GM19455 (cell line): ENCODE measurements around the gene PRRX2.
"Not testable (repeated sequence)": the region's sequence is repeated elsewhere in the genome, so short reads cannot be mapped to it uniquely, and the experiment has no call there.

Experiments
- ATAC-seq: cut with Tn5 transposase; IDR thresholded peaks from one replicate; pipeline ENCODE4 v1.9.1; 2021; ENCODE audit not compliant: unreplicated experiment

Gene PRRX2

DNA sequence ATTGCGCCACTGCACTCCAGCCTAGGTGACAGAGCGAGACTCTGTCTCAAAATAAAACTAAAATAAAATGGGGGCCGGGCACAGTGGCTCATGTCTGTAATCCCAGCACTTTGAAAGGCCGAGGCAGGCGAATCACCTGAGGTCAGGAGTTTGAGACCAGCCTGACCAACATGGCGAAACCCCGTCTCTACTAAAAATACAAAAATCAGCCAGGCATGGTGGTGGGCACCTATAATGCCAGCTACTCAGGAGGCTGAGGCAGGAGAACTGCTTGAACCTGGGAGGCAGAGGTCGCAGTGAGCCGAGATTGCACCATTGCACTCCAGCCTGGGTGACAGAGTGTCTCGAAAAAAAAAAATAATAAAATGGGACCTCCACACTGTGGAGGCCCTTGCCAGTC lies 29.1 kb upstream of the PRRX2 start:
- ATAC-seq = not testable (repeated sequence)

DNA sequence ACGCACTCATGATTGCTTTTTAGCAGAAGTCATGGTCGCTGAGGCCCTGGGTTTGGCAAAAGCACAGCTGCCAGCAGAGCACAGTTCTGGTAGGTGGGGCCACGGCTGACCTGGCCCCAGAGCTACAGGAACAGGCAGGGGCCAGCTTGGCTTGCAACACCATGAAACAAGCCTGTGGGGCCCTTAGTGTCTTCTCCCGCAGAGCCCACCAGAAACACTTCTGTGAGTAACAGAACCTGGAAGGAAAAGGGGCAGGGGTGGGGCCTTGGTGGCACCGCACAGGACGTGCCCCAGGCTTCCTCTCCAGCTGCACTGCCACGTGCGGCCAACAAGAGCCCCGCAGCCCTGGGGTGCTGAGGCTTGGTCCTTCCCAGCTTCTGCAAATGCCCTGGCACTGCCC lies 28.3 kb upstream of the PRRX2 start:
- no peak for ATAC-seq

DNA sequence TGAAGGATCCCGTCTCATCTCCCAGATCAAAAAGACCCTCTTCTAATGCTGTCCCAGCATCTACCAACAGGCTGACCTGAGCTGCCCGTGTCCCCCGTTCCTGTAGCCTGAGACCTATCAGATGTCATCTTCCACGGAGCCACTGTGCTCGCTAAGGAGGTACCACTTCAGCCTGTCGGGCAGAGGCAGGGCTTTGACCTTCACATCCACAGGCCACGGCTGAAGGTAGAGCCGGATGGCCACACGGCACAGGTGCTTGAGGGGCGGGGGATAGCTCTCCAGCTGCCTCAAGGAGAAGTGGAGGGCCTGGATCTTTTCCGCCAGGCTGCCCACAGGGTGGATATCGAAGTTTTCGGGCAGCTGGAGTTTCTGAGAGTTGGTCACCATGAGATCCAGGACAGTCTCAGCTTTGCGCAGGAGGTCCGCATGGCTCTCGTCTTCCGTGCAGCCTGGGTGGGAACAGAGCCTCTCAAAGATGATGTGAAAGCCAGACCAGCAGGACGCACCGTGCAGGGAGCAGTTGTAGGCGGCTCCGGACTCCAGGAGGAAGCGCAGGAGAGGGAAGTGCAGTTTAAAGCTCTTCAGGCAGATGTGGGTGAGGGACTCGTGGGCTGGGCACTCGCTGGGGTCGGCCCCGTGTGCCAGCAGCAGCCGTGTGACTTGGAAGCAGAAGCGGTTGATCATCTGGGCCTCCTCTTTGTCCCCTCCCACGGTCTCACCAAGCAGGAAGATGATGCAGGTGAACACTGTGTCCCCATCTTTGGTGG lies 27.6 kb upstream of the PRRX2 start:
- no peak for ATAC-seq

DNA sequence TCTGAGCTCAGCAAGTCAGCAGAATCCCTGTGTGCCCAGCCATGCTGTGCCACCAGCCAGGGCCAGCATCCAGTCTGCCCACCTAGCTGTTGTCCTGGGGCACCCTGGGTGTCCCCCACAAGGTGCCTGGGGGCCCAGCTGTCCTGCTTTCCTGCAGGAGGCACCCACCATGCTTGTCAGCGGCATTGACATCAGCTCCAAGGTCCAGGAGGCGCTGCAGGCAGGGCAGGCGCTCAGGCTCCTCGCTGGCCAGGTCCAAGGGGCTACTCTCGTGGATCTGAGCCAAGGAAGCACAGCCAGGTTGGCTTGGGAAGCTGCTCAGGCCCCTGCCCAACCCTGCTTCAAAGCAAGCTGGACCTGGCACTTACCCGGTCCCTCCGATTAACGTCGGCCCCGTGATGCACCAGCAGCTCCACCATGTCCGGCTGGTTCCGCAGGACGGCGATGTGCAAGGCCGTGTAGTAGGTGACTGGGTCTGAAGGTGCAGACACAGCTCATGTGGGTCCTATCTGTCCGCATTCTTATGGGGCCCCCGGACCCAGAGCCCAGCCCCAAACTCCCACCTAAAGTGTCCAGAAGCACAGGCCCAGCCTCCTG lies 26.3 kb upstream of the PRRX2 start:
- ATAC-seq = no peak

DNA sequence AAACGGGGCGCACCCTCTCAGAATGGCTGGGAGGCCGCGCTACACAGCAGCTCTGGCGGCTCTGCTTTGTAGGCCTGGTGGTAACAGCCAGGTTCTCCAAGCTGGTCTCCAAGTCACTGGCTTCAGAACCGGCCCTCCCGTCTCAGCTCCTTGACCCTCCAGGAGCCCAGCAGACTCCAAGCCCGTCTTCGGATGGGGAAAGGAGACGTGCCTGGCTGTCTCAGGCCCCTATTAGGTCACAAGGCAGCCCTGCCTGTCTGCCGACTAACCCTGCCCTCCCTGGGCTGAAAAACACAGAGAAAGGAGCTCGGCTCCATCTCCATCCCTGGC lies 25.7 kb upstream of the PRRX2 start:
- ATAC-seq = no peak

DNA sequence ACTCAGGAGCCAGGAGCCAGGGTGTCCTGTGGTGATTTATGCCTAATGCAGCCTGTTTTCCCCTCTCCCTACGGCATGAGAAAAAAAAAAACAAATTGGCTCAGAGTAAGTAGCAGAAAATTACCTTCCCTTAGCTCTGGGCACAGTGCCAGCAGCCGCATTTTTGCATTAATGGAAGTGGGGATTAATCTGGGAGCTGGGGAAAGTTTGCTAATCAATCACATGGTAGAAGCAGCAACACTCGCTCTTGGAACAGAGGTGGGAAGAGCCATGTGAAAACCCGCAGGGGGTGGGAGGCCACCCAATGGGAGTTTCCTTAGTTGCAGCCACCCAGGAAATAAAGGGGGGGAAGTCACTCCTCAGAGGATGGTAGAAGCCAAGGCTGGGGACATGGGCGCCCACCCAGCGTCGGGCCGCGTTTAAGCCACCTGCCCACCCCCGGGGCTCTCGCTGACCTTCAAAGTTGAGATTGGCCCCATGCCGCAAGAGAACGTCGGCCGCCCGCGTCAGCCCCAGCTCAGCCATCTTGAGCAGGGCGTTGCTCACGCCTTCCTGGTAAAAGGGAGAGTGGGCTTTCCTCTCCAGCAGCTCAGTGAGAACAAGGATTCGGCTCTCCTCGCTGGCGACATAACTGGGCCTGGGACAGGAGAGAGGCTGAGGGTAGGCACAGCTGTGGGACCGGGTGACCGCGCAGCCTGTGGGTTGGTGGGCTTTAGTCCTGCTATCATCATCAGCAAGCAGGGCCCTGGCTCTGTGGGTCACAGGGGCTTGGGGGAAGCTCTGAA lies 25.2 kb upstream of the PRRX2 start:
- no peak for ATAC-seq

DNA sequence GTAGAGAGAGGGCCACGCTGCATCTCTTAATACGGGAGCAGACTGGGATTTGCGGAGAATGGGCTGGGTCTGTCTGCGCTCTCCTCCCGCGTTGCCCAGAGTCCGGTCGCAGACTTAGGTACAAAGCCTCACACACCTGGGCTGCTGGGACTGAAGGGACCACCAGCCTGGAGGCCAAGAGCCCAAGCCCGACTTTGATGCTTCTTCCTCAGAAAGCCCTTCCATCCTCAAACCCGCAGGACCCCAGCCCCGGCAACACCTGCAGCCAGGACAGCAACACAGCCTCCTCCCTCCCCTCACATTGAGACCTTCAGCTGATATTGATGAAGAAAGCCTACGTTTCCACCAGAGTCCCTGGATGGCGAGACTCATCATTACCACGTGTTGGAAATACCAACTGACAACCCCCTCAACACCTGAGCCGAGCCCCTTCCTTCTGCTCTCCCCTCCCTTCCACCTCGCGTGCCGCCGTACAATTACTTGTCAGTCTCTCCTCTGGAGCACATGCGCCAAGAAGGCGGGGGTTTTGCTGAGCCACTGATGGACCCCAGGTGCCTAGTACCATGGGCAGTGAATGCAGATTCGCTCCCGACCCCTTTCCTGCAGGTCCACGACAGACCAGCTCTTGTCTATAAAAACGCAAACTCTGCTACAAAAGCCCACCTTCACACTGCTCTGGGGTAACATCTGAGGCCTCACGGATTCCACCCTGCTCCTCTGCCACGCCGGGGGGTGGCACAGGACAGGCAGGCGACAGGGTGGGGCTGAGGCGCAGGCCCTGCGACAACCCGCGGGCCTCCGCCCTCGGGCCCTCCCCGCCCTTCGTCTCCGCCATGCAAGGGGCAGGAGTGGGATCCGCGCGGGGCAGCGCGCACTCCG lies 24.3 kb upstream of the PRRX2 start:
- ATAC-seq = no peak

DNA sequence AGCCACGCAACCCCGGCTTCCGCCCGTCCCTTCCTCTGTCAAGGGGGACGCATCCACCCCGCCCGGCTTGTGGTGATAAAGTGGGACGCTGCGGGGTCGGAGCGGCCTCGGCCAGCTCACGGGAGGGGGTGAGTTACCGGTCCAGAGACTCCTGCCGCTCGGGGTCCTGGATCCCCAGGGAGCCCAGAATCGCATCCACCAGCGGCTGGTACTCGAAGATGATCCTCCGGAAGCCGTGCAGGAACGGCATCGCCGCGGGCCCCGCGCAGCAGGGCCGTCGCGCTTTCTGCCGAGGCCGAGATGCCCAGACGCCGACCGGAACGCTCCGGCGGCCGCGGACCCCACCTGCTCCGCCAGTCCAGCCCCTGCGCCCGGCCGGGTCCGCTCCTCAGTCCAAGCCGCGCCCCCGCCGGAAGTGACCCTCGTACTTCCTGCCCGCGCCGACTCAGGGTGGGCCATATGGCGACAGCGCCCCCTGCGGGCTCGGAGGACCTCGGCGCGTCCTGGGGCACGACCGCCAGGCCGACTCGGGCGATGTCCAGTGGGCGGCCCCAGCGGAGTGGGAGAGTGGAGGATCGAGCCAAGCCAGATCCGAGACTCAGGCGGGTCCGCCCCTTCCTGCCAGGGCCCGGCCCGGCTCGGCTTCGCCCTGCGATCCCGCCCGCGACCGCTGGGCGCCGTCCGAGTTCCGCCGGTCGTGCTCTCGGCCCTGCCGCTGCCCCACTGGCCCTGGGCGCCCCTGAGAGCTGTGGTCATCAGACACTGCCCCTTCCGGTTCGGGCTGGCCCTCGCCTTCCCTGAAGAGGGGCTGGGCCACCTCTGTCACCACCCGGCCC lies 23.5 kb upstream of the PRRX2 start, which contains the start of gene ASB6:
TSS of gene ASB6 (minus strand) at position 402 of the 836 bp plus-strand sequence. CDS start at position 250, 152 bp downstream.
- peak; percentile 86 for ATAC-seq

DNA sequence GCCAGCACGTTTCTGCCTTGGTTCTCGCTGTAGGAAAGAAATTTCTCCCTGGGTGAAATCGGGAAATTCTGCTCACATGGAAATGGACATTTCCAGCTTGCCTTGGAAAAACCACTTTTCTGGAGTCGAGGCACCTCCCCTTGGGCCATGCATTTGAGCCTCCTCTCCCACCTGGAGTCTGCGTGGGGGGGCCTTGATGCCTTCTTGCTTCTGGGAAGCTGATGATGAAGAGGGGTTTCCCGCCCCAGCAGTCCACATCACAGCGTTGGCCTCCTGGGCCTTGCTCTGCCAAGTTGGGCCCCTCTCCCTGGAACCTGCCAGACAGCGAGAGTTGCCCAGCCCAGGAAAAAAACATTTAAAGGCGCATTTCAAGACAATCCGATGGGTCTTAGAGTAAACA lies 21.7 kb upstream of the PRRX2 start:
- ATAC-seq = no peak

DNA sequence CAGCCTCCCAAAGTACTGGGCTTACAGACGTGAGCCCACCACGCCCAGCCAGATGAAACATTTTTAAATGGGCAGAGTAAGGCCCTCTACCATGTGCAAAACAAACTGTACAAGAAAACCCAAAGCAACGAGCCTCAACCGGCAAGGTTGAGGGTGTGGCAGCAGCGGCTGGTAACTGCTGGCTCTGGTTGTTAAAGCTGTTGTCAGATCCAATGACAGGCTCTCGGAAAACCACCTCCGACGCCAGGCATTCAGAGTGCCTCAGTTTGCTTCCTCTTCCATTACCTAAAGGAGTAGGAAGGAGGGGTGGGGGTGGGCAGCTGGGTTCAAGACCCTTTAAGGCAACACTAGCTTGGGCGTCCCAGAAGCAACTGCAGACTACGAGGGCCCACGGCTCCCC lies 21.1 kb upstream of the PRRX2 start:
- no peak for ATAC-seq

DNA sequence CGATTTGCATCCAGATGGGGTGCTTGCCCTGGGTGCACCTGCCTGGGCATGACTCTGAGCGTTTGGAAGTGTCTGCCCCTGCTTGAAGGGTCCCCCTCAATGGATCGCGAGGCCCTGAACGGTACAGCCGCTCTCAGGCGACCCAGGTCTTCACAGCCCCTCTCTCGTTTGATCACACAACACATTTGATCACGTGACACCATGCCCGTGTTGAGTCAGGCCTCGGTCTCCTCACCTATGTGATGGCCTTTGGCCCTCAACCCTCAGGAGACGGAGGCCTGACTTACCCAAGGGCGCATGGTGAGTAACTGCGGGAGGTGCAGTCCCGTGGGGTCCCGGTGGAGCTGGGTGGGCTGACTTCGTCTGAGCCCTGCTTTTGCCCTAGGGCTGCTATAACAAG lies 20.5 kb upstream of the PRRX2 start:
- no peak for ATAC-seq

DNA sequence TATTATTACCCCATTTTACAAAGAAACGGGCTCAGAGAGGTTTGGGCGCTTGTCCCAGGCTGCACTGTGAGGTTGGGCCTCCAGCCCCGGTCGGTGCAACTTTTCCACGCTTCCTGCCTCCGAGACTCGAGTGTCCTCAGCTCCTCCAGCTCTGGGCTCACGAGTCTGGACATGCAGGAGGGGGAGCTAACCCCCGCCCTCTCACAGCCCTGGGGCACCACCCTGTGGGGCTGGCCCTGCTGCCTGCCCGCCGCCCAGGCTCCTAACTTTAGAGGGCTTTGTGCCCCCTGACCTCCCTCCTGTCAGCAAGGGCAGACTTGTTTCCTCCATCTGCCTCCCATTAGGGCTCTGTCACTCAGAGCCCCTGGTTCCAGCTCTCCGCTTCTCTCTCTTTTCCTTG lies 19.2 kb upstream of the PRRX2 start:
- no peak for ATAC-seq

DNA sequence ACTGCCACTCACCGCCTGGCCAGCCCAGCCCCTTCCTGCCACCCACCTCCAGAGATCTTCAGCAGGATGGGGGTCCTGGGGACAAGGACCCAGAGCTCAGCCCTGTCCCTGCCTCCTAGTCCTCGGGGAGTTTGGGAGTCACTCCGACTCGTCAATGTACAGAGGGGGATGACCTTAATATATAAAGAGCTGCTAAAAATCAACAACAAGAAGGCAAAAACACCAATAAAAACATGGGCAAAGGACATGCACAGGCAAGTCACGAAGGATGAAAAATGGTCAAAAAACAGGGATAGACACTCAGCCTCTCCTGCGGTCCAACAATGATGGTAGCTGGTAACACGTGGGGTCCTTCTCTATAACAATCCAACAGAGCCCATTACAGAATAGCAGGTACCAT lies 18.8 kb upstream of the PRRX2 start:
- no peak for ATAC-seq

DNA sequence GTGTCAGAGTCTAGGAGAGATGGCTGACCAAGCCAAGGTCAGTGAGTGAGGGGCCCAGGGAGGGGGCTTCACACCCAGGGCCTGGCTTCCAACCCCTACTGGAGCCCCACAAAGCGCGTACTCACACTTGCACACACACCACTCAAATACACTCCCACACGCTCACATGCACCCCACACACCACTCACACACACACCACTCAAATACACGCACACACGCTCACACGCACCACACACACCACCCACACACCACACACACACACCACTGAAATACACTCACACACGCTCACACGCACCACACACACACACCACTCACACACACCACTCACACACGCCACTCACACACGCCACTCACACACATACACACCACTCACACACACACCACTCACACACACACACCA lies 17.8 kb upstream of the PRRX2 start:
- no peak for ATAC-seq

DNA sequence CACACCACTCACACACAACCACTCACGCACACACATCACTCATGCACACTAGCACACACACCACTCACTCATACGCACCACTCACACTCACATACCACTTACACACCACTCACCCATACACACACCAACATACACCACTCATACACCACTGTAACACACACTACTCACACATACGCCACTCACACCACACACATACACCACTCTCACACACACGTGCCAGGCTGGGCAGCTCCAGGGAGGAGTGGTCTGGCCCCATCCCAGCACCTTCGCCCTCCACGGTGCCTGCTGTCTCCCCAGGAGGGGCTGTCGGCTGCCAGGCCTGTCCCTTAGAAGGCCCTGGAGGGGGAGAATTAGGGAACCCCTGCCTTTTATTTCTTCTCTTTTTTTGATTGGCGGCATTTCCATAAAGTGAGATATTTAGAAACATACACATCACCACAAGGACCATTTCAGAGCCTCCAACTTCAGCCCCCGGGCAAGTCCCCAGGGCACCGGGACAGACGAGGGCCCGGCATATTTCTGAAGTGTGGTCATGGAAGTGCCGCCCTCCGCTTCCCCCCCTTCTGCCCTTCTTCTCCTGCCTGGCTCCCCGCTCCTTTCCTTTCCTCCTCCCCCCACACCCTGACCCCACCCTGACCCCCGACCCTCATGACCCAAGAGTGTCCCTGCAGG lies 17.2 kb upstream of the PRRX2 start:
- ATAC-seq = no peak

DNA sequence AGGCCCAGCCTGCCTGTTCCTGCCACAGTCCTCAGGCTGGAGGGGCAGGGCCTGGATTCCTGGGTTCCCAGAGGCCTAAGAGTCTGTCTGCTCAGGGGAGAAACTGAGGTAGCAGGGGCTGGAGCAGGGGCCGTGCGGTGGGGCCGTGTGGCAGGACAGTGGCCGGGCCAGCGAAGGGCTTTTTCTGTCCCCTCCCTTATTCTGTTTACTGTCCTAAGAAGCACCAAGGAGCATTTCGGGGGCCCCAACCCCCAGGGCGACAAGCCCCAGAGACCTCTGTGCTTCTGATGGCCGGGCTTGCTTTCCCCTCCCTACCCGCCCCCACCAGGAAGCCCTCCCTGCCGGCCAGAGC lies 16.7 kb upstream of the PRRX2 start:
- ATAC-seq = no peak

DNA sequence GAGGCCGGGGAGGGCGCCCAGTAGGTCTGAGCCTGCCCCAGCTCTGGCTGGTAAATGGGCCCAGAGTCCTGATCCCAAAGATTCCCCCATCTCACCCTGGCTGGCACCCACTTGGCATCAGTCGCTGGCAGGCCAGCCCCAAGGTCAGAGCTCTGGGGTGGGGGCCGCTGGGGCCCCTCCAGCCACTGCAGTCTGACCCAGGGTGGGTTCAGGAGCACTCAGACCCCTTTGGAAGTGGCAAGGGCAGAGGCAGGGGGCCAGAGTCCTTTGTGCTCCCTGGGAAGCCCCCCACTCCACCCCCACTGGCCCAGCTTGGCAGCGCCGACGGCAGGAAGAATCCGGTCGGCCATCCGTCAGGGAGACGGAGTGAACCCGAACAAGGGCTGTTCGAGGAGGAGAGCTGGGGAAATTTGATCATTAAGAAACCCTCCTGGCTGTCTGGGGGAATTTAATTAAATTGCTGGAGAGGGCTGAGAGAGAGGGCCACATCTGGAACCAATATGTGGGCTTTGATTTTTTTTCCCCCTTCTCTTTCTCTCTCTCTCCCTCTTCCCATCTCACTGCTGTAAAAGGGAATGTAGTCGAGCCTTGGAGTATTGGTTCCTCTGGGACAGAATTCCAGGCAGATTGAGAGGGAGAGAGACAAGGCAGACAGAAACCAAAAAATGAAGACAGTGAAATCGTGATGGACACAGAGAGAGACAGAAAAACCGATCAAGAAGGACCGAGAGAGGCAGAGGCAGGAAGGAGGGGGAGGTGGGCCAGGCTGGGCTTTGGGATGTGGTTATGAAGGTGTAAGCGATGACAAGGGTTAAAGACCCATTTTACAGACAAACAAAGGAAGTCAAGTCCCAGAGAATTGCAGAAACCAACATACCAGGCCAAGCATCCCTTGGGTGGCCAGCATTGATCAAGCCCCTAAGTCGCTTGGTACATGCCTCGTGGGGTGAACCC lies 15.4 kb upstream of the PRRX2 start:
- ATAC-seq = no peak

DNA sequence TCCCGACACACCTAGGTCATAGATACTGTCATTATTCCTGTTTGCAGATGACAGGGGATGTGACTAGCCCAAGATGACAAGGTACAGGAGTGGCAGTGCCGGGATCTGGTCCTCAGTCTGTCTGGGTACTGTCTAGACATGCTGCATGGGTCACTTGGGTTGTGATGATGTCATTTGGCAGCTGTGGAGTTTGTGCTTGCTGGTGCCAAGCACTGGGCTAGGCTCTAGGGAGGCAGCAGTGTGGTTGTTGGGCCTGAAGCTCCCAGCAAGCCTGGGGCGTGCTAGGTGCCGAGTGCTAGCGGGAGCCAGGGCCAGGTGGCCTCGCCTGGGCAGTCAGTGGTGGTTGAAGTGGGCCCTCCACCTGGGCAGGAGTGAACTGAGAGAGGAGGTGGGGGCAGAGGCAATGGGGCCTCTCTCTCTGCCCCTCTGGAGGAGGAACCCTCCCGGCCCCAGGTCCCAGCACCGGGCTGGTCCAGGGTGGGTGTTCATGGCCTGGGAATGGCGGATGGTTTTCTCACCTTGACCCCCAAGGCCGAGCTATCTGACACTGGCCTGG lies 14.7 kb upstream of the PRRX2 start:
- ATAC-seq = no peak
